Measurements from ENCODE around the gene NR6A1. TPM values are rescaled to one million over a fixed set of nuclear protein-coding genes. Genes with fewer than 3 reads are reported as not detected.

NR6A1 gene
- total RNA-seq, 6 donors from 2014 or later, result 4.2 to 34.6 (median 8.2) TPM

DNA sequence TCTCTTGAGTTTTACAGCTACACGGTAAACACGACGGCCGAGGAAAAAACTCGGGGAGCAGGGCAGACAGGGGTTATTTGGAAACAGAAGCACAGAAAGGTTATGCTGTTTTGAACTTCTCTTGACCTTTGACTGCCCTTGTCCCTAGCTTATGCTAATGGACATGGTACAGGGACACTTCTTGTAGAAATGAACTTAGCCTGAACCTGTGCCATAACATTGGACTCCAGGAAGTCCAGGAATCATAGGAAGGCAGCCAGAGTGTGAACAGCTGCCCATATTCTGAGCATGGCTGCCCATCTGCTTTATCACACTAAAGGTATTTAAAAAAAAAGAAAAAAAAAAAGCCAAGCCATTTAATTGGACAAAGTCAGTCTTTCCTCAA, 46.1 kb downstream of the NR6A1 start:
- Histone ChIP-seq H3K9me3 (no peaks in the 10 kb centered on the region), H3K27me3 (no peaks in the 10 kb centered on the region), H3K4me3 (no peak overlapping the region), H3K36me3 (no peaks in the 10 kb centered on the region), H3K27ac (no peak overlapping the region), H3K4me1 (peaks cover 0 to 13% (median 0%) of the 10 kb centered on the region in 4 donors)
- WGBS, 2 donors, result 63 to 72% methylated on average over 5 of the region's 5 CpGs
- TF ChIP-seq POLR2AphosphoS5 (IDR thresholded peaks at IDR 0.05) (no peak), POLR2A (IDR thresholded peaks at IDR 0.05) (no peak), EP300 (IDR thresholded peaks at IDR 0.05) (no peak)
- TF ChIP-seq, protein P1, sequence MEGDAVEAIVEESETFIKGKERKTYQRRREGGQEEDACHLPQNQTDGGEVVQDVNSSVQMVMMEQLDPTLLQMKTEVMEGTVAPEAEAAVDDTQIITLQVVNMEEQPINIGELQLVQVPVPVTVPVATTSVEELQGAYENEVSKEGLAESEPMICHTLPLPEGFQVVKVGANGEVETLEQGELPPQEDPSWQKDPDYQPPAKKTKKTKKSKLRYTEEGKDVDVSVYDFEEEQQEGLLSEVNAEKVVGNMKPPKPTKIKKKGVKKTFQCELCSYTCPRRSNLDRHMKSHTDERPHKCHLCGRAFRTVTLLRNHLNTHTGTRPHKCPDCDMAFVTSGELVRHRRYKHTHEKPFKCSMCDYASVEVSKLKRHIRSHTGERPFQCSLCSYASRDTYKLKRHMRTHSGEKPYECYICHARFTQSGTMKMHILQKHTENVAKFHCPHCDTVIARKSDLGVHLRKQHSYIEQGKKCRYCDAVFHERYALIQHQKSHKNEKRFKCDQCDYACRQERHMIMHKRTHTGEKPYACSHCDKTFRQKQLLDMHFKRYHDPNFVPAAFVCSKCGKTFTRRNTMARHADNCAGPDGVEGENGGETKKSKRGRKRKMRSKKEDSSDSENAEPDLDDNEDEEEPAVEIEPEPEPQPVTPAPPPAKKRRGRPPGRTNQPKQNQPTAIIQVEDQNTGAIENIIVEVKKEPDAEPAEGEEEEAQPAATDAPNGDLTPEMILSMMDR (IDR thresholded peaks at IDR 0.05), result no peak
- no peak for ATAC-seq (ENCODE audit: low FRiP score in 2 of 2)
- DNase-seq, result no peak

DNA sequence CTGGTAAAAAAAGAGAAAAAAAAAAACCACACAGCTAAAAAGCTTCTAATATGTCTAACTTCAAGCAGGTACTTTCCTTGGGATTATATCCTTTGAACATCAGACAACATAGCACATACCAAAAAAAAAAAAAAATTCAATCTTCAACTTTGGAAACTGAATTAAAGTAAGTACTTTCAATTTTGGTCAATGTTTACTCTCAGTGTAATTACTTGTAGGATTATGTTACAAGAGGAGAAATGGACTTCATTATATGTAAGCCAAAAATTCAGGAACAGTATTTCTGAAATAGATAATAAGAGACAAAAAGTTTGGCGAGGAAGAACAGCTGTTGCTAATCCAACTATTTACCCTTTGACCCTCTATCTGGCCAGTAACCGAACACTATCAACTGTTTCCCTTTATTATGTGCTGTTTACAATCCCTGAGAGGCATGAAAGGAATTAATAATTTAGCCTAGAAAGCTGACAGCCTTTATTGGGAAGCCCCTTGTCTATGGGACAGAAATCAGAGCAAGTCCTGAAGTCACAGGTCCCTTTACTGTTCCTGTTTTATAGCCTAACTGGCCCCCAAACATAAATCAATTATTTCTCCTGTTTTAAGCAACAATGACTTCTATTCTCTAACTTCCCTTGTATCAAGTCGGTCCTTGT, 46.6 kb downstream of the NR6A1 start:
- H3K4me1 ChIP-seq, result peaks cover 0 to 13% (median 0%) of the 10 kb centered on the region in 4 donors
- H3K9me3 ChIP-seq, result no peaks in the 10 kb centered on the region
- 47 to 52% methylated on average over 3 of the region's 3 CpGs for WGBS, 2 donors
- no peak for ATAC-seq (ENCODE audit: low FRiP score in 2 of 2)
- H3K27ac ChIP-seq, result no peak overlapping the region
- no peak for DNase-seq
- no peaks in the 10 kb centered on the region for H3K36me3 ChIP-seq
- TF ChIP-seq POLR2A (IDR thresholded peaks at IDR 0.05), result no peak
- TF ChIP-seq EP300 (IDR thresholded peaks at IDR 0.05), result no peak
- TF ChIP-seq POLR2AphosphoS5 (IDR thresholded peaks at IDR 0.05), result no peak
- TF ChIP-seq, protein P1 (IDR thresholded peaks at IDR 0.05), result no peak
- H3K27me3 ChIP-seq, result no peaks in the 10 kb centered on the region
- H3K4me3 ChIP-seq, result no peak overlapping the region

DNA sequence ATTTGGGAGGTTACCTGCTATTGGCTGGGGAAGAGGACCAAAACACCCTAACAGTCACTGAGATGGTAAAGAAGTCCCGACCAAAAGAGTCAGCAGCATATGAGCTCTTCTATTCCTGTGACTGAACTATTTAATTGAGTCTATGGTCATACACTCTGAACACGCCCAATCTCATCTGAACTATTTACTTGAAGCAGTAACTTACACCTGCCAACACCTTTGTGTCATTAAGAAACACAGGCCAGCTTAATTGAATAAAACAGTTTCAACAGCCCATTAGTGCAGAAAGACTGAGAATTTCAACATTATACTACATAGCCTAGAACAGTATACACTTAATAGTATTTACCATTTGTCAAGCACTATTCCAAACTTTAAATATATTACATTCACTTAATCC, 47.8 kb downstream of the NR6A1 start:
- ATAC-seq (ENCODE audit: low FRiP score in 2 of 2) (no peak), DNase-seq (no peak)
- TF ChIP-seq EP300 (IDR thresholded peaks at IDR 0.05) (no peak), POLR2A (IDR thresholded peaks at IDR 0.05) (no peak), POLR2AphosphoS5 (IDR thresholded peaks at IDR 0.05) (no peak)
- TF ChIP-seq, protein P1 (IDR thresholded peaks at IDR 0.05), result no peak
- peaks cover 0 to 13% (median 0%) of the 10 kb centered on the region in 4 donors for H3K4me1 ChIP-seq
- H3K27me3 ChIP-seq, result no peaks in the 10 kb centered on the region
- no peaks in the 10 kb centered on the region for H3K9me3 ChIP-seq
- 66 to 75% methylated on average over 2 of the region's 2 CpGs for WGBS, 2 donors
- no peak overlapping the region for H3K4me3 ChIP-seq
- H3K27ac ChIP-seq, result no peak overlapping the region
- H3K36me3 ChIP-seq, result no peaks in the 10 kb centered on the region

DNA sequence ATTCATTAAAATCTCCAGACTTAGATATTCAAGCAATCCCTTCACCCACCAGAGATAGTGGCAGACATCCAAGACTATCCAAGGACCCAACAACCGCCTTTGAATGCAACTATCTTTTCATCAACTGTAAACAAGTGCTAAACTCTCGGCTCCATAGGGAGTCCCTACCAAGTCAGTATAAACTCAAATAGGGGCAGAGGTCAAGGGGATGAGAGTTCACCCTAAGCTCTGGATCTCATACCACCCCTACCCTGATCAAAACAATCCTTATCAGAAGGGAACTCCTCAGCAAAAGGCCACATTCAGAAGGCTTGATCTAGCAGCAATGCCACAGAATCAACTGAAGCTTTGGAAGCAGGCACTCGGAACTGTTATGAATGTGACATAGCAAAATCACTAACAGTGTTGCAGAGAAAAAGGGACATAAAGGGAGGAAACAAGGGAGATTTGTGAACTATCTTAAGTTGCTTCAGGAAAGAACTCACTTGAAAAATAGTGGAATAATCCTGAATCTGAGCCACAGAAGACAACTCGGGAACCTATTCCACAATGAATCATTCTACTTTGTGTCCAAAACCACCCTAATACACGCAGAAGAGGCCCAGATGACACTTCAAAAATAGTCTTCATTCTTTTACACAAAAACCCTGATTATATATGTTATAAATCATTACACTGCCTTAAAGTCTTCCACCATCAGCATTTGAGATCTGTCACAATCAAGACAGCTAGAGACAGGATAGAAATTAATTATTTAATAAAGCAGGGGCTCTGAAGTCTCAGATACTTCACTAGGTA, 49.8 kb downstream of the NR6A1 start:
- Histone ChIP-seq H3K4me1 (peaks cover 0 to 13% (median 0%) of the 10 kb centered on the region in 4 donors), H3K9me3 (no peaks in the 10 kb centered on the region), H3K27ac (no peak overlapping the region), H3K27me3 (no peaks in the 10 kb centered on the region), H3K36me3 (no peaks in the 10 kb centered on the region), H3K4me3 (no peak overlapping the region)
- 60 to 69% methylated on average over 5 of the region's 5 CpGs for WGBS, 2 donors
- TF ChIP-seq POLR2A (IDR thresholded peaks at IDR 0.05) (no peak), EP300 (IDR thresholded peaks at IDR 0.05) (no peak), POLR2AphosphoS5 (IDR thresholded peaks at IDR 0.05) (no peak)
- TF ChIP-seq, protein P1 (IDR thresholded peaks at IDR 0.05), result no peak
- DNase-seq, result no peak
- no peak for ATAC-seq (ENCODE audit: low FRiP score in 2 of 2)
